Measurements from ENCODE around the gene PIAS1. TPM values are rescaled to one million over a fixed set of nuclear protein-coding genes. Genes with fewer than 3 reads are reported as not detected.
"Not testable (repeated sequence)": the region's sequence is repeated elsewhere in the genome, so short reads cannot be mapped to it uniquely, and the experiment has no call there.

The PIAS1 gene
- total RNA-seq, 4 donors from 2014 or later = 32.6 to 59.5 (median 55.9) TPM

GRCh38 chr15:68209735-68210408 is 155.8 kb downstream of the PIAS1 start:
- no peak overlapping the region for H3K4me3 ChIP-seq (ENCODE audit: low read depth, poor library complexity, severe bottlenecking)
- DNase-seq (ENCODE audit: low spot score in 2 of 2) = peak in 1 of 2 donors; percentile 72
- TF ChIP-seq POLR2A (IDR thresholded peaks at IDR 0.05) (no peak), CTCF (IDR thresholded peaks at IDR 0.05) (no peak)
- intact Hi-C loops (cut with DNase I; ENCODE audit: low total_unique reads) = no loop called here
- WGBS, 2 donors = 63 to 67% methylated on average over 12 to 13 of the region's 13 CpGs

- intact Hi-C loops (cut with DNase I; ENCODE audit: low total_unique reads) = no loop called here
- no peak overlapping the region for H3K4me3 ChIP-seq (ENCODE audit: low read depth, poor library complexity, severe bottlenecking)
- 76 to 84% methylated on average over 9 of the region's 9 CpGs for WGBS, 2 donors
- peak in 1 of 2 donors; percentile 71 for DNase-seq (ENCODE audit: low spot score in 2 of 2)
- TF ChIP-seq POLR2A (IDR thresholded peaks at IDR 0.05) = no peak
- TF ChIP-seq CTCF (IDR thresholded peaks at IDR 0.05) = no peak
These were observed 156.3 kb downstream of the PIAS1 start for GRCh38 chr15:68210409-68210756.

- intact Hi-C loops (cut with DNase I; ENCODE audit: low total_unique reads) = no loop called here
- no peak overlapping the region for H3K4me3 ChIP-seq (ENCODE audit: low read depth, poor library complexity, severe bottlenecking)
- 49 to 58% methylated on average over 19 to 23 of the region's 23 CpGs for WGBS, 2 donors
- TF ChIP-seq CTCF (IDR thresholded peaks at IDR 0.05) (no peak), POLR2A (IDR thresholded peaks at IDR 0.05) (no peak)
- peak in 1 of 2 donors; percentile 88 for DNase-seq (ENCODE audit: low spot score in 2 of 2)
These were observed 156.9 kb downstream of the PIAS1 start for GRCh38 chr15:68210821-68211655.

- no peak overlapping the region for H3K4me3 ChIP-seq (ENCODE audit: low read depth, poor library complexity, severe bottlenecking)
- WGBS, 2 donors = 93 to 97% methylated on average over 10 to 14 of the region's 14 CpGs
- TF ChIP-seq POLR2A (IDR thresholded peaks at IDR 0.05) = no peak
- no peak for TF ChIP-seq CTCF (IDR thresholded peaks at IDR 0.05)
- intact Hi-C loops (cut with DNase I; ENCODE audit: low total_unique reads) = no loop called here
- peak in 1 of 2 donors; percentile 60 for DNase-seq (ENCODE audit: low spot score in 2 of 2)
These were observed 157.7 kb downstream of the PIAS1 start for GRCh38 chr15:68211656-68212320.

- 95% methylated on average over 6 of the region's 6 CpGs for WGBS, 2 donors
- peak in 1 of 2 donors; percentile 50 for DNase-seq (ENCODE audit: low spot score in 2 of 2)
- intact Hi-C loops (cut with DNase I; ENCODE audit: low total_unique reads); H3K4me3 ChIP-seq (ENCODE audit: low read depth, poor library complexity, severe bottlenecking): not testable (repeated sequence)
These were observed 159.4 kb downstream of the PIAS1 start for GRCh38 chr15:68213491-68213845.
